Neural cell (in vitro differentiated cells): ENCODE measurements around the gene RALGPS1. TPM values are rescaled to one million over a fixed set of nuclear protein-coding genes. Genes with fewer than 3 reads are reported as not detected.

Source experiments
- H2AFZ ChIP-seq: fragments of 200-600, 300-800 bp; sonication (generic), shearing (Covaris generic); 2 replicates; pipeline ENCODE4 v1.6.0; 2014; ENCODE audit warnings: low read depth, mild to moderate bottlenecking, antibody characterized with exemption, low read length, moderate library complexity
- H3F3A ChIP-seq: fragments of 200-600 bp; shearing (Covaris generic); 2 replicates; pipeline ENCODE4 v1.6.1; 2016; ENCODE audit warnings: mild to moderate bottlenecking, moderate library complexity, mixed read lengths, antibody characterized with exemption, low read length; ENCODE audit not compliant: insufficient read depth, poor library complexity, severe bottlenecking
- H3K27ac ChIP-seq: fragments of 200-600, 300-800 bp; sonication (generic), shearing (Covaris generic); 2 replicates; pipeline ENCODE4 v1.5.1; 2014; ENCODE audit warnings: mild to moderate bottlenecking, low read length, moderate library complexity
- H3K27me3 ChIP-seq: fragments of 300-800, 200-600 bp; sonication (generic), shearing (Covaris generic); 2 replicates; pipeline ENCODE4 v1.6.0; 2014; ENCODE audit warnings: mild to moderate bottlenecking, low read depth, low read length, moderate library complexity; ENCODE audit not compliant: insufficient read depth
- H3K36me3 ChIP-seq: fragments of 300-800, 200-600 bp; sonication (generic), shearing (Covaris generic); 2 replicates; pipeline ENCODE4 v1.5.1; 2014; ENCODE audit warnings: mild to moderate bottlenecking, antibody characterized with exemption, low read length, moderate library complexity; ENCODE audit not compliant: insufficient read depth
- H3K4me2 ChIP-seq: fragments of 300-800, 200-600 bp; sonication (generic), shearing (Covaris generic); 2 replicates; pipeline ENCODE4 v1.6.0; 2014; ENCODE audit warnings: mild to moderate bottlenecking, low read length
- H3K4me3 ChIP-seq: fragments of 300-800, 200-600 bp; sonication (generic), shearing (Covaris generic); 2 replicates; pipeline ENCODE4 v1.5.1; 2014; ENCODE audit warnings: mild to moderate bottlenecking, low read length, moderate library complexity
- H3K79me2 ChIP-seq: fragments of 200-600 bp; shearing (Covaris generic); replicated peaks from 2 replicates; pipeline ENCODE4 v1.6.0; 2014; ENCODE audit warnings: mild to moderate bottlenecking, low read length, moderate library complexity; ENCODE audit not compliant: insufficient read depth
- H3K9ac ChIP-seq: fragments of 300-800, 200-600 bp; sonication (generic), shearing (Covaris generic); 2 replicates; pipeline ENCODE4 v1.6.1; 2016; ENCODE audit warnings: mild to moderate bottlenecking, low read length, mixed read lengths
- H3K9me2 ChIP-seq: fragments of 200-600 bp; shearing (Covaris generic); 2 replicates; pipeline ENCODE4 v1.6.1; 2016; ENCODE audit warnings: mild to moderate bottlenecking, low read length, mixed read lengths; ENCODE audit not compliant: insufficient read depth
- H3K9me3 ChIP-seq: fragments of 200-600, 300-800 bp; sonication (generic), shearing (Covaris generic); 2 replicates; pipeline ENCODE4 v1.6.1; 2016; ENCODE audit warnings: mild to moderate bottlenecking, mixed run types, low read length, moderate library complexity, mixed read lengths
- H4K20me1 ChIP-seq: fragments of 200-600 bp; shearing (Covaris generic); 2 replicates; pipeline ENCODE4 v1.6.1; 2016; ENCODE audit warnings: mild to moderate bottlenecking, mixed run types; ENCODE audit not compliant: insufficient read depth
- CTCF ChIP-seq: fragments of 450-650 bp; IDR thresholded peaks from 2 replicates; pipeline ENCODE4 v1.5.1; 2014; ENCODE audit warnings: antibody characterized with exemption, mild to moderate bottlenecking, moderate library complexity; ENCODE audit not compliant: poor library complexity, severe bottlenecking
- EP300 ChIP-seq: fragments of 450-650 bp; conservative IDR thresholded peaks from 2 replicates; pipeline ENCODE4 v1.6.1; 2014; ENCODE audit warnings: antibody characterized with exemption, mild to moderate bottlenecking, moderate library complexity; ENCODE audit not compliant: poor library complexity, severe bottlenecking
- EZH2 ChIP-seq: fragments of 200-600, 300-800 bp; shearing (Covaris generic), sonication (generic); IDR thresholded peaks from 2 replicates; pipeline ENCODE4 v1.6.1; 2014; ENCODE audit warnings: antibody characterized with exemption, low read length, borderline replicate concordance, mild to moderate bottlenecking; ENCODE audit not compliant: insufficient read depth, poor library complexity, severe bottlenecking
- MXI1 ChIP-seq: fragments of 450-650 bp; conservative IDR thresholded peaks from 2 replicates; pipeline ENCODE4 v1.6.1; 2014; ENCODE audit warnings: antibody characterized with exemption, mild to moderate bottlenecking; ENCODE audit not compliant: poor library complexity, severe bottlenecking
- POLR2AphosphoS5 ChIP-seq: IDR thresholded peaks from 2 replicates; pipeline ENCODE4 v1.6.1; 2012
- RAD21 ChIP-seq: fragments of 450-650 bp; conservative IDR thresholded peaks from 2 replicates; pipeline ENCODE4 v1.6.1; 2014; ENCODE audit warnings: antibody characterized with exemption, mild to moderate bottlenecking, moderate library complexity
- REST ChIP-seq: IDR thresholded peaks from 2 replicates; pipeline ENCODE4 v1.6.1; 2012; ENCODE audit warnings: borderline replicate concordance
- SMC3 ChIP-seq: fragments of 450-650 bp; conservative IDR thresholded peaks from 2 replicates; pipeline ENCODE4 v1.6.1; 2014; ENCODE audit warnings: antibody characterized with exemption, mild to moderate bottlenecking, moderate library complexity; ENCODE audit not compliant: poor library complexity
- TAF1 ChIP-seq: IDR thresholded peaks from 2 replicates; pipeline ENCODE4 v1.6.1; 2012; ENCODE audit warnings: low read depth
- polyA plus RNA-seq: library from polyadenylated mRNA; depleted of rRNA; stranded (reverse); fragments of >200 nt; gene quantifications from 2 replicates; pipeline ENCODE4 v1.2.3, GENCODE V29; 2014

Gene RALGPS1
- polyA plus RNA-seq, 1 donor from 2014 or later: 37.1 TPM

GRCh38 chr9:127214421-127215267 lies 300.1 kb downstream of the RALGPS1 start:
- Histone ChIP-seq H3F3A (no peaks in the 10 kb centered on the region), H4K20me1 (no peaks in the 10 kb centered on the region), H3K79me2 (no peaks in the 10 kb centered on the region), H3K4me3 (no peak overlapping the region), H3K27ac (no peak overlapping the region), H3K9me2 (no peaks in the 10 kb centered on the region), H2AFZ (no peak overlapping the region), H3K9me3 (no peaks in the 10 kb centered on the region), H3K9ac (no peak overlapping the region), H3K4me2 (no peak overlapping the region), H3K27me3 (no peaks in the 10 kb centered on the region), H3K36me3 (no peaks in the 10 kb centered on the region)
- TF ChIP-seq EZH2 (no peak), POLR2AphosphoS5 (no peak), TAF1 (no peak), SMC3 (peak; percentile 92), EP300 (no peak), RAD21 (peak; percentile 82), CTCF (peak; percentile 84), REST (no peak), MXI1 (no peak)

GRCh38 chr9:127215268-127216209 lies 301.0 kb downstream of the RALGPS1 start:
- Histone ChIP-seq H3F3A (no peaks in the 10 kb centered on the region), H3K4me3 (no peak overlapping the region), H2AFZ (no peak overlapping the region), H4K20me1 (no peaks in the 10 kb centered on the region), H3K9me2 (no peaks in the 10 kb centered on the region), H3K27me3 (no peaks in the 10 kb centered on the region), H3K27ac (no peak overlapping the region), H3K4me2 (no peak overlapping the region), H3K9ac (no peak overlapping the region), H3K79me2 (no peaks in the 10 kb centered on the region), H3K36me3 (no peaks in the 10 kb centered on the region), H3K9me3 (no peaks in the 10 kb centered on the region)
- no peak for TF ChIP-seq RAD21
- no peak for TF ChIP-seq CTCF
- no peak for TF ChIP-seq SMC3
- TF ChIP-seq EZH2: no peak
- no peak for TF ChIP-seq POLR2AphosphoS5
